Natural killer cell (primary cell): ENCODE measurements around the gene LMOD1. TPM values are rescaled to one million over a fixed set of nuclear protein-coding genes. Genes with fewer than 3 reads are reported as not detected.

Experiments used
- ATAC-seq, 3 donors: fragments of 150-1000 bp in 2 of 3; fragments of 200-7000 bp in 1 of 3; cut with Tn5 transposase; 1 replicate in 1 of 3; 2 replicates in 2 of 3; pipeline ENCODE4 v1.10.0; 2021; ENCODE audit warnings: mild to moderate bottlenecking in 2 of 3, moderate library complexity in 2 of 3
- DNase-seq, 2 donors: peaks; one replicate each; pipeline versions ENCODE4 v3.0.0 to v3.0.0-alpha.2; 2013 to 2021; ENCODE audit warnings: mixed read lengths in 1 of 2
- H3K27ac ChIP-seq: one replicate; pipeline ENCODE4 v1.5.1; 2013; ENCODE audit warnings: mild to moderate bottlenecking, low read length
- H3K27me3 ChIP-seq: one replicate; pipeline ENCODE4 v1.6.1; 2013; ENCODE audit warnings: low read length; ENCODE audit not compliant: control insufficient read depth, insufficient read depth
- H3K36me3 ChIP-seq: one replicate; pipeline ENCODE4 v1.6.1; 2013; ENCODE audit warnings: low read length; ENCODE audit not compliant: control insufficient read depth, insufficient read depth
- H3K4me1 ChIP-seq: one replicate; pipeline ENCODE4 v1.6.1; 2013; ENCODE audit warnings: low read length; ENCODE audit not compliant: control insufficient read depth, insufficient read depth
- H3K4me3 ChIP-seq: one replicate; pipeline ENCODE4 v1.5.1; 2013; ENCODE audit warnings: low read length
- H3K9me3 ChIP-seq: one replicate; pipeline ENCODE4 v1.6.1; 2013; ENCODE audit warnings: low read length; ENCODE audit not compliant: control insufficient read depth, insufficient read depth
- H3K27ac Mint-ChIP-seq, 2 donors: one replicate each; pipeline ENCODE4 v1.8.0; 2022; ENCODE audit warnings: mild to moderate bottlenecking in 2 of 2, mixed read lengths in 2 of 2, moderate library complexity in 1 of 2
- H3K27me3 Mint-ChIP-seq, 2 donors: one replicate each; pipeline ENCODE4 v1.8.0; 2022; ENCODE audit warnings: low read depth in 2 of 2, mixed read lengths in 2 of 2
- H3K36me3 Mint-ChIP-seq: one replicate; pipeline ENCODE4 v1.8.0; 2022; ENCODE audit warnings: mixed read lengths
- H3K4me1 Mint-ChIP-seq, 2 donors: one replicate each; pipeline ENCODE4 v1.8.0; 2022; ENCODE audit warnings: mixed read lengths in 2 of 2
- H3K4me3 Mint-ChIP-seq: one replicate; pipeline ENCODE4 v1.8.0; 2022; ENCODE audit warnings: mild to moderate bottlenecking, moderate library complexity, mixed read lengths
- H3K9me3 Mint-ChIP-seq, 2 donors: one replicate each; pipeline ENCODE4 v1.8.0; 2022; ENCODE audit warnings: mixed read lengths in 2 of 2
- CTCF ChIP-seq: fragments of 200-600 bp; IDR thresholded peaks from one replicate; pipeline ENCODE4 v1.8.0; 2022; ENCODE audit warnings: antibody characterized with exemption
- WGBS: methylation state at CpG from one replicate; pipeline ENCODE4 v1.1.7; 2013; ENCODE audit warnings: missing lambda C conversion rate; ENCODE audit not compliant: insufficient coverage; 5-methylcytosine and 5-hydroxymethylcytosine counted together
- intact Hi-C: fragments of 100-400 bp; cut with micrococcal nuclease; formaldehyde crosslinking; loops from one replicate; pipeline ENCODE4 v1.14.2; 2022
- total RNA-seq, 4 donors: library from RNA; stranded (reverse); fragments of 120-200 nt in 1 of 4; gene quantifications; one replicate each; pipeline versions ENCODE4 v1.2.3 to v1.2.4, GENCODE V29; 2013 to 2022

The LMOD1 gene
- total RNA-seq, 3 donors from 2014 or later (not counting 1 experiment from before 2014, with no cell fraction given) = not detected

GRCh38 chr1:201884425-201884824 lies 61.9 kb downstream of the LMOD1 start:
- Mint-ChIP-seq H3K4me1 (peaks cover 0 to 6% of the 10 kb centered on the region in 2 donors), H3K36me3 (no peaks in the 10 kb centered on the region), H3K27ac (no peak overlapping the region), H3K9me3 (no peaks in the 10 kb centered on the region), H3K27me3 (peaks cover 6 to 25% of the 10 kb centered on the region in 2 donors), H3K4me3 (no peak overlapping the region)
- intact Hi-C loops = no loop called here
- 15% methylated on average over 1 of the region's 1 CpG for WGBS
- Histone ChIP-seq H3K4me3 (no peak overlapping the region), H3K9me3 (no peaks in the 10 kb centered on the region), H3K36me3 (no peaks in the 10 kb centered on the region), H3K27me3 (peaks cover 19% of the 10 kb centered on the region), H3K27ac (no peak overlapping the region), H3K4me1 (peaks cover 24% of the 10 kb centered on the region)
- DNase-seq (no peak), ATAC-seq (no peak)
- TF ChIP-seq CTCF = no peak

GRCh38 chr1:201883786-201884185 lies 62.6 kb downstream of the LMOD1 start:
- Mint-ChIP-seq H3K9me3 (no peaks in the 10 kb centered on the region), H3K27me3 (peaks cover 6 to 25% of the 10 kb centered on the region in 2 donors), H3K4me3 (no peak overlapping the region), H3K4me1 (peaks cover 0 to 4% of the 10 kb centered on the region in 2 donors), H3K36me3 (no peaks in the 10 kb centered on the region), H3K27ac (no peak overlapping the region)
- no peak overlapping the region for H3K27ac ChIP-seq
- ATAC-seq (no peak), DNase-seq (no peak)
- intact Hi-C loops = no loop called here
- WGBS = 19% methylated on average over 7 of the region's 7 CpGs
- no peak for TF ChIP-seq CTCF
- H3K4me3 ChIP-seq = no peak overlapping the region
- H3K9me3 ChIP-seq = no peaks in the 10 kb centered on the region
- peaks cover 14% of the 10 kb centered on the region for H3K27me3 ChIP-seq
- no peaks in the 10 kb centered on the region for H3K36me3 ChIP-seq
- peaks cover 18% of the 10 kb centered on the region for H3K4me1 ChIP-seq

- no peak overlapping the region for H3K27ac ChIP-seq
- no peak for TF ChIP-seq CTCF
- no peak for DNase-seq
- H3K4me1 Mint-ChIP-seq = peaks cover 0 to 4% of the 10 kb centered on the region in 2 donors
- no peaks in the 10 kb centered on the region for H3K36me3 Mint-ChIP-seq
- no peak overlapping the region for H3K4me3 Mint-ChIP-seq
- peaks cover 14% of the 10 kb centered on the region for H3K4me1 ChIP-seq
- intact Hi-C loops = no loop called here
- no peaks in the 10 kb centered on the region for H3K36me3 ChIP-seq
- H3K9me3 Mint-ChIP-seq = no peaks in the 10 kb centered on the region
- peaks cover 11% of the 10 kb centered on the region for H3K27me3 ChIP-seq
- H3K27ac Mint-ChIP-seq = no peak overlapping the region
- no peak for ATAC-seq
- H3K9me3 ChIP-seq = no peaks in the 10 kb centered on the region
- H3K4me3 ChIP-seq = no peak overlapping the region
- H3K27me3 Mint-ChIP-seq = peaks cover 6 to 22% of the 10 kb centered on the region in 2 donors
- 86% methylated on average over 3 of the region's 3 CpGs for WGBS
Observed at GRCh38 chr1:201883266-201883665, 63.1 kb downstream of the LMOD1 start.

- TF ChIP-seq CTCF = no peak
- no peaks in the 10 kb centered on the region for H3K36me3 ChIP-seq
- no peak overlapping the region for H3K4me3 Mint-ChIP-seq
- H3K4me1 Mint-ChIP-seq = peaks cover 0 to 4% of the 10 kb centered on the region in 2 donors
- H3K4me3 ChIP-seq = no peak overlapping the region
- H3K27ac ChIP-seq = no peak overlapping the region
- no peaks in the 10 kb centered on the region for H3K36me3 Mint-ChIP-seq
- peak in 2 of 3 donors; percentile 34 to 65 for ATAC-seq
- no peaks in the 10 kb centered on the region for H3K9me3 Mint-ChIP-seq
- no peaks in the 10 kb centered on the region for H3K9me3 ChIP-seq
- peak in 1 of 2 donors; percentile 22 for DNase-seq
- no peak overlapping the region for H3K27ac Mint-ChIP-seq
- H3K27me3 ChIP-seq = peaks cover 6% of the 10 kb centered on the region
- H3K4me1 ChIP-seq = peaks cover 12% of the 10 kb centered on the region
- H3K27me3 Mint-ChIP-seq = peaks cover 3 to 17% of the 10 kb centered on the region in 2 donors
- no CpG with 5 or more reads among the region's 2 CpGs for WGBS
- intact Hi-C loops = no loop called here
Observed at GRCh38 chr1:201882665-201883132, 63.6 kb downstream of the LMOD1 start.
